NCI-H1417 (cell line): ENCODE results near the gene HSF2BP.
"Not testable (repeated sequence)": the region's sequence is repeated elsewhere in the genome, so short reads cannot be mapped to it uniquely, and the experiment has no call there.

Source experiments
- DNase-seq, 3 experiments: peaks; one replicate each; lab custom pipeline; 2025; lab: John Stamatoyannopoulos, UW

Gene HSF2BP

DNA sequence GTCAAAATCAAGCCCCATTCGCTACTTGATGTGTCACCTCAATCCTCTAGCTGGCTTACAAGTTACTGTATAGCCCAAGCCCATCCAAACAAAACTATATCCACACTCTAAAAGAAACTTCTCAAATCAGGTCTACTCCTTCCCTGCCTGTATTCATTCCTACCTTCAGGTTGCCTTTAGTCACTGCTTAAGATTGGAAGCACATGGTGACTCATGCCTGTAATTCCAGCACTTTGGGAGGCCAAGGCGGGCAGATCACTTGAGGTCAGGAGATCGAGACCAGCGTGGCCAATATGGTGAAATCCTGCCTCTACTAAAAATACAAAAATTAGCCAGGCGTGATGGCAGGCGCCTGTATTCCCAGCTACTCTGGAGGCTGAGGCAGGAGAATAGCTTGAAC lies 7.4 kb downstream of the HSF2BP start:
- not testable (repeated sequence) for DNase-seq

DNA sequence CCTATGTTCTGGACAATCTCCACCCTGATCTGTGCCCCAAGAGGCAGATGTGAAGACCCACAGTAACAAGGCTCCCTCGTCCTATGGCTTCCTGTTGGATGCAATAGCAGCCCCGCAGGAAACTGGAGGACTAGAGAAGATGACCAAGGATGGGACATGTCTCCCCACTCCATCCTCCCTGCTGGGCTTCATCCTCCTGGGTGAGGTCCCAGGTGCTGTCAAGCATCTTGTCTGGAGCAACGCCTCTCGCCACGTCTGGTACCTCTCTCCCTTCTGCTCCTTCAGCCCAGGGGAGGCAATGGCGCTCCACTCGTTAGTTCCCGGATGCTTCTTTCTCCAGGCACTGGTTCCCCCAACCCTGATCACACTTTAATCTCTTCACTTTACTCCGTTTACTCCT lies 11.1 kb downstream of the HSF2BP start:
- no peak for DNase-seq

DNA sequence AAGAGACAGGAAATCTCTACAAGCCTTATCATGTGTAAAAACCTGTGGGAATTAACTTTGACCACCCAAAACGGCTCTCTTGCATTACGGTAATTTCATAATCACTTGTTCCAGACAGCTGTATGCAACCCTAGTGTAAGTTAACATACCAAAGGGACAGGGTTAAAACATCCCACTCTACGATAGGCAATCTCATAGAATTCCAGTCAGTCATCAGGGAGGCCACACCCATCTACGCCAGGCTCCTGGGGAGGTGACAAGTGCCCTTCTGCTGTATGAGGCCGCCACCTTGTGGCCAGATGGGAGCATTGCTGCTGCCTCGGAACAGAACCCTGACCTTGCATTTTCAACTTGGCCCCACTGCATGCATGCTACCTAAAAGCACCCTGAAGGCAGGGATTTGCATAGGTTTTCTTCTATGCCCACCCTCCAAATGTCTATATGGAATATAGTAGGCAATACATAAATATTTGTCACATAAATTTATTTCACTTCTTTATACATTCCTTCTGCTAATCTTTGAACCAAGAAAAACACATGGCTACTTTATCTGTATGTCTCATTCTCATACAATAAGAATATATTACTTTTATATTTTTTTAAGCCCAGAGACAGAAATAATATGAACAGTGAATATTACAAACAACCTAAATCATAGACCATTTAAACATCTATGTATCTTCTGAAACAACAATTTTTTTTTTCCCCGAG lies 12.6 kb downstream of the HSF2BP start:
- DNase-seq, result peak; percentile 84 to 95 (median 90)

DNA sequence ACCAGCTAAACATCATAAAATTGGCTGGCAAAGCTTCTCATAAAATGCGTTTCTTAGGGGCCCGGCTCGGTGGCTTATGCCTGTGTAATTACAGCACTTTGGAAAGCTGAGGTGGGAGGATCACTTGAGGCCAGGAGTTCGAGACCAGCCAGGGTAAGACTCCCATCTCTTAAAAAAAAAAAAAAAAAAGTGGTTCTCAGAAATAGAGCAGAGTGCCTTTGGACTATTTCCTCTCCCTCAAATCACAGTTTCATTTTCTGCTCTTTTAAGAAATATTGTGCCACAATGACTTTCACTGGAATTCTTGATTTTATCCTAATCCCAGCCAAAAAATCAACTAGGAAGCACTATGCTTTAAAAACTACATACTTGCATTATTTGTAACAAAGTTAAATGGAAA lies 13.3 kb downstream of the HSF2BP start:
- DNase-seq, result no peak

DNA sequence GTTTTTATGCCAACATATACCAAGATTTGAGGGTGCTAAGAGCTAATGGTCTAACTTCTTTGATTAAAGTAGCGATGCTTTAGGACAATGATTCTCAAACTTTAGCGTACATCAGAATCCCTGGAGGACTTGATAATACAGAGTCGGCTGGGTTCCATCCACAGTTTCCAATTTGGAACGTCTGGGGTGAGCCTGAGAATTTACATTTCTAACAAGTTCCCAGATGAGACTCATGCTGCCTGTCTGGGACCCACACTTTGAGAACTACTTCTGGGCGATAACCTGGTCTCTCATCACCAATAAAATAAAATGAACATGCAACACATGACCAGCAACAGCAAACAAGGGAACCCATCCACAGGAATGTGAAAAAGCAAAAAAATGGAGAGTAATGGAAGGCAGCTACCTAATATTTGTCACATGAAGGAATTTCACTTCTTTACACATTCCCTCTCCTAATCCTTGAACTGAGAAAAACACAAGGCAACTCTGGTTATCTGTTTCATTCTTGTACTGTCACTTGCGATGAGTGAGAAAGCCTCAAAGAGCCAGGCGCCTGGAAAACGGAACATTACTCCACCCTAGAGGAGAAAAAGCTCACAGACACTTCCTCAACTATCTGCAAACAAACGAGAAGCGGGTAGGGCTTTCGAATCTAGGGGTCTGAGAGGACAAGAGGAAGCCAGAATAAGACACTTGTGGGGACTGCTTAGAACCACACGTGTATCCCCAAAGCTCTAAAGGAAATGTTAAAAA lies 14.0 kb downstream of the HSF2BP start:
- DNase-seq, result peak; percentile 16 to 68 (median 22)

DNA sequence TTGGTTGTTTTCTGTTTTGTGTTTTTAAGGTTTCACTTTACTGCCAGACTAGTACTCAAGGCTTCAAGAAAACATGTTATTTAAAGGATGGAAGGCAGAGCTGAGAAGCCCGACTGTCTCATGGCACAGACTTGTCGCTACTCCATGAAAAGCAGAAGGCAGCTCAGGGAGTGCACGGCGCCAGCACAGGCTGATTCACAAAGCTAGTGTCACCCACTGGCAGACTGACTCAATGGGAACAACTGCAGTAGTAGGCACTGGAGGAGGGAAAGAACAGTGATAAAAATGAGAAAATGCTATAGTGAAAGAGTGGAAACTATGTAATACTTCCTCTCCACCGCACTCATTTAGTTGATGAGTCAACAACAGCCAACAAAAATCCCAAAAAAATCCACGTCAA lies 14.7 kb downstream of the HSF2BP start:
- DNase-seq, result no peak

DNA sequence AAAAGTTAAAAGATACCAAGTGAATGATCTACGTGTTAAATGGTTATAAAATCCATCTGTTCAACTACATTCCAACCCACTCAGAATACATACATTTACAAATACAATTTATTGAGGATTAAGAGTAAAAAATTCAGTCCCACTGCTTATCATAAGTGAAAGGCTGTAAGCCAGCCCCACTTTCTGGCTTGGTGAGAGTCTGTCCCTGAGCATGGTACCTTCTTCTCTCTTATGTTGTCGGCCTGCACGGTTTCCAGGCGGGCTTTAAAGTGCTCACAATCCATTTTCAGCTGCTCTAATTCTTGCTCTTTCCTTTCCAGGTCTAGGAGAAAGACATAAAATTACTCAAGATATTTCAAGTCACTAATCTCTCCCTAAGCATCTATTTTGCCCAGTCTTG lies 15.2 kb downstream of the HSF2BP start:
- no peak for DNase-seq

DNA sequence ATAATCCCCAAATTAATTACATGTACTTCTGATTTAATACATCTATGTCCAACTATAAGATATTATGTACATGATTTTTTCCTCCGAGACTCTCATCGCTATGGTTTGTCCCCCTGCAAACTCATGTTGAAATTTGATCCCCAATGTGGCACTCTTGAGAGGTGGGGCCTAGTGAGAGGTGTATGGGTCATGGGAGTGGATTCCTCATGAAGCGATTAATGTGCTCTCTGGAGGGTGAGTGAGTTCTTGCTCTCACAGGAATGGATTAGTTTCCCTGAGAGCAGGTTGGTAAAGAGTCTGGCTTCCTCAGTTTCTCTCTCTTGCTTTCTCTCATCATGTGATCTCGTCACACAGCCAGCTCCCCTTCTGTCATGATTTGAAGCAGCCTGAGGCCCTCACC lies 16.1 kb downstream of the HSF2BP start:
- peak in 1 of 3 experiments; percentile 66 for DNase-seq

DNA sequence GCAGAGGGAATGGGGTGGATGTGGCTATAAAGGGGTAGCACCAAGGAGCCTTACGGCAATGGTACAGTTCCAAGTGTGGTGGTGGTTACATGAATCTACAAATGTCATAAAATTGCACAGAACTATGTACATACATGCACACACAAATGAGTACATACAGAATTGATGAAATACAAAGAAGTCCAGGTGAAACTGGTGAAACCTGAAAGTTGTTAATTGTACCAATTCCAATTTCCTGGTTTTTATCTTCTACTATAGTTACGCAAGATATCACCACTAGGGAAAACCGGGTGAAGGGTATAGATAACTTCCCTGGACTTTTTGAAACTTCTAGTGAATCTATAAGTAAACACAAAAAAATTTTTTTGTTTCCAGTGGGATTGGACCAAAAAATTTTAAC lies 18.9 kb downstream of the HSF2BP start:
- no peak for DNase-seq

DNA sequence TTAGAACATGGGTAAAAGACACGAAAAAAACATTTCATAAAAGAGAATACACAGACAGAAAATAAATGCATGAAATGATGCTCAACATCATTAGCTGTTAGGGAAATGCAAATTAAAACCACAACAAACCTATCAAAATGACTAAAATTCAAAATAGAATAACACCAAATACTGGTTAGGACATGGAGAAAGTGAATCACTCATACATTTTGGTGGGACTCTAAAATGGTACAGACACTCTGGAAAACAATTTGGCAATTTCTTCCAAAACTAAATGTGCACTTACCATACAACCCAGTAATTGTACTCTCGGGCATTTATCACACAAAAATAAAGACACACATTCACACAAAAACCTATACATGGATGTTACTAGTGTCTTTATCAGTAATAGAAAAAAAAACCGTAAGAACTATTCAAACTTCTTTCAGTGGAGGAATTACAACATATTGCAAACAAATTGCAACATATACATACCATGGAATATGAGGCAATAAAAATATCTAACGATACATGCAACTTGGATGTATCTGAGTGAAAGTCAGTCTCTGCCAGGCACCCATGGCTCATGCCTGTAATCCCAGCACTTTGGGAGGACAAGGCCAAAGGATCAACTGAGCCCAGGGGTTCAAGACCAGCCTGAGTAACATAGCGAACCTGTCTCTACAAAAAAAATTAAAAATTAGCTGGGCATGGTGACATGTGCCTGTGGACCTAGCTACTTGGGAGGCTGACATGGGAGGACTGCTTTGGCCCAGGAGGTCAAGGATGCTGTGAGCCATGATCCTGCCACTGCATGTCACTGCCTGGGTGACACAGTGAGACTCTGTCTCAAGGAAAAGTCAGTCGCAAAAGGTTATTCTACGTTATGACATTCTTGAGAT lies 19.6 kb downstream of the HSF2BP start:
- no peak for DNase-seq

DNA sequence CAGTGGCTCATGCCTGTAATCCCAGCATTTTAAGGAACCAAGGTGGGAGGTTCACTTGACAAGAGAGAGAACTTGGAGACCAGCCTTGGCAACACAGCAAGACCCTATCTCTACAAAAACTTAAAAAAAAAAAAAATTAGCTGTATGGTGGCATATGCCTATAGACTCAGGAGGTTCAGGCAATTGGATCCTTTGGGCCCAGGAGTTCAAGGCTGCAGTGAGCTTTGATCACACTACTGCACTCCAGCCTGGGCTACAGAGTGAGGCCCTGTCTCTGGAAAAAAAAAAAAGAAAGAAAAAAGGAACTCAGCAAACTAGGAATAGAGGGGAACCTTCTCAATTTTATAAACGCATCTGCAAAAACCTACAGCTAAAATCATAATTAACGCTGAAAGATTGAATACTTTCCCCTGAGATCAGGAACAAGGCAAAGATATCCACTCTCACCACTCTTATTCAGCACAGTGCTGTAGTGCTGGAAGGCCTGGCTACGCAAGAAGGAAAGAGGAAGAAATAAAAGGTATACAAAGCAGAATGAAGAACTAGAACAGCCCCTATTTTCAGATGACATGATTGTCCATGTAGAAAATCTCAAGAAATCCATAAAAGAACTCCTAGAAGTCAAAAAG lies 21.6 kb downstream of the HSF2BP start:
- no peak for DNase-seq

DNA sequence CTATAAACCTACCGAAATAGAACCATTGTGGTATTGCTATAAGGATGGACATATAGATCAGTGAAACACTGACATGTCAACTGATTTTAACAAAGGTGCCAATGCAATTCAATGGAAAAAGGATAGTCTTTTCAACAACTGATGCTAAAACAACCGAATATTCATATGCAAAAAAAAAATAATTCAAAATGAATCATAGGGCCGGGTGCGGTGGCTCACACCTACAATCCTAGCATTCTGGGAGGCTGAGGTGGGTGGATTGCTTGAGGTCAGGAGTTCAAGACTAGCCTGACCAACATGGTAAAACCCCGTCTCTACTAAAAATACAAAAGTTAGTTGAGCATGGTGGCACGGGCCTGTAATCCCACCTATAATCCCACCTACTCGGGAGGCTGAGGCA lies 23.9 kb downstream of the HSF2BP start:
- no peak for DNase-seq

DNA sequence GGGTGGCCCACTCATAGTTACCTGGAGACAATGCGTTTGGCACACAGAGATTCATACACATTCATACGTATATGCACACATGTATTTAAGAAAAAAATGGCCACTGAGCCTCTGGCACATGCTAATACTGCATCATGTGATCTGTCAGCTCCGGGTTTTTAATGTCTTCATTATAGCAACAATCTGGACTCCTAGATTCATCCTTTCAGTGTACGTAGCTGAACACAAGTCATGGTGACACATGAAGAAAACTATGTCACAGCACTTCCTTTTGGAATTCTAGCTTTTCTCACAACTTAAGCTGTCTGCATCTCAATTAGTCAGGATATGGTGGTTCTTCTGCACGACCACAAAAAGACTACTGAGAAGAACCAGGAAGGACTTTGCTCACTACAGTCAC lies 24.7 kb downstream of the HSF2BP start:
- DNase-seq, result no peak

DNA sequence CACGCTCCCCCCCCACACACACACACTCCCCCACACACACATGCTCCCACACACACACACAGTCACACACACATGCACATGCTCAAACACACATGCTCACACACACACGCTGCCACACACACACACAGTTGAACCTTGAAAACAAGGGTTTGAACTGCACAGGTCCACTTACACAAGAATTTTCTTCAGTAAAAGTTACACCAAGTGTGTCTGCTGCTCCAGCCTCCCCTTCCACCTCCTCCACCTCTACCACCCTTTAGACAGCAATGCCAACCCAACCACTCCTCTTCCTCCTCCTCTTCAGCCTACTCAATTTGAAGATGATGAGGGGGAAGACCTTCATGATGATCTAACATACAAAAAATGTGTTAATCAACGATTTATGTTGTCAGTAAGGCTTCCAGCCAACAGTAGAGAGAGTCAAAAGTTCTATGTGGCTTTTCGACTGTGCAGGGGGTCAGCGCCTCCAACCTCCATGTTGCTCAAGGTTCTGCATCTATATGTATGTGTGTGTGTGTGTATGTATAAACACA lies 26.8 kb downstream of the HSF2BP start:
- DNase-seq, result no peak

DNA sequence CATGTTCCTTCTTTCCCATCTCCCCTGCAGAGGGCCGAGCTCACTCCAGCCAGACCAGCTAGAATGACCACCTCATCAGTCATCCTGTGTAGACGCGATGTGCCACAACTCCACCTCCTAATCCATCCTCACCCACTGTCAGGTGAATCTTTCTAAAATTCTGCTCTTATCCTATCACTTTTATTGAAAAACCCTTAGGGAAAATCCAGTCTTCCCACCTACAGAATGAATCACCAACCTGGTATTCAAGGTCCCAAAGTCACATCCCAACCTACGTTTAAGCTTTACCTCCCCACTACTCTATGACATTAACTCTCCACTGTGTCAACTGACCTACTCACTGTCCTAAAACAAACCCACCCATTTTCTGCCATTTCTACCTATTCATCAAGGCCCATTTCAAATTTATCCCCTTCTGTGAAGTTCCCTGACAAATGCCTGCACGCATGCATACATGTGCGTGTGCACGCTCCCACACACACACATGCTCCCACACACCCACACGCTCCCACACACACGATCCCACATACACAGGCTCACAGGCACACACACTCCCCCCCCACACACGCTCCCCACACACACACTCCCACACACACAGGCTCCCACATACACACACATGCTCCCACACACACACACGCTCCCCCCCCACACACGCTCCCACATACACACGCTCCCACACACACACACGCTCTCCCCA lies 27.7 kb downstream of the HSF2BP start:
- no peak for DNase-seq

DNA sequence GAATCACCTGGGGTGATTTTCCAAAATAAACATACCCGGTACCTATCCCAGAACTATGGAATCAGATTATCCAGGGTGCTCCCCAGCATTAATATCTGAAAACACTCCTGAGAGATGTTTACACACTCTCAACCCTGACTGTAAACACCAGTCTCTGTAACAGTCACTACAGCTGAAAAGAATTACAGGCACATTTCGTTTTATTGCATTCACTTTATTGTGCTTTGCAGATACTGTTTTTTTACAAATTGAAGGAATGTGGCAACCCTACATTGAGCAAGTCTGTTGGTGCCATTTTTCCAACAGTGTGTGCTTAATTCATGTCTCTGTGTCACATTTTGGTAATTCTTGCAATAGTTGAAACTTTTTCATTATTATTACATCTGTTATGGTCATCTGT lies 31.8 kb downstream of the HSF2BP start:
- DNase-seq, result no peak

DNA sequence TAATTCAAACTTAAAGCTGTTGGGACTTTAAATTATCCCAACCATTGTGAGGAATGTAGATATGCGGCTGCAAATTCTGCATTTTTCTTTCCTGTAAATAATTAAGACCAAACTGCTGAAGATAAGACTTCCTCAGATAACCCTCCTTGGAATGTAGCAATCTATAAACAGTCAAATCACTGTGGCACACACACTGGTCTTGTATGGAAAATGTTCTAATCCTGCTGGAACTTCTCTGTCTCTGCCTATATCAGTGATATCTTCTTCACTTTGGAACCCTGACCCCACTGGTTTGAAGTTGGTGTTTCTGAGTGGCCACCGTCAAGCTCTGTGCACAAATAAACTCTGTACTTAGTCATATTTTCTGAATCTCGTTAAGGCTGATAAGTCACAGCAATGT lies 32.9 kb downstream of the HSF2BP start:
- DNase-seq, result no peak

DNA sequence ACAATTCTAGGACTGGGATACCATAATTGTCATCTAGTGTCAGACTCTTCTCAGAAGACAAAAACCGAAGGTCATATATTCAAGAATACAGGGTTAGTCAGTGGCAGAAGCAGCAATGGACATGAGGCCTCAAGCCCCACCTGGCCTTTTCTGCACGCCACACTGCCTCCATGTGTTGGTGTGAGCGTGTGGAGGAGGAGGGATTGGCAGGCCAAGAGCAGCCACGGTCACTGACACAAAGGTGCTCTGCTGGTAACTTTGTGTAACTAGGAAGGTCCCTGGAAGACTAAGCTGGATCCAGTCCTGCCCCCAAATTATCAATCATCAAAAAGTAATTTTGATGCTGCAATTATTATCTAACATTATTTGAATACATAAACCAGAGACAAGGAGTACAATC lies 34.9 kb downstream of the HSF2BP start:
- DNase-seq, result peak in 1 of 3 experiments; percentile 20

DNA sequence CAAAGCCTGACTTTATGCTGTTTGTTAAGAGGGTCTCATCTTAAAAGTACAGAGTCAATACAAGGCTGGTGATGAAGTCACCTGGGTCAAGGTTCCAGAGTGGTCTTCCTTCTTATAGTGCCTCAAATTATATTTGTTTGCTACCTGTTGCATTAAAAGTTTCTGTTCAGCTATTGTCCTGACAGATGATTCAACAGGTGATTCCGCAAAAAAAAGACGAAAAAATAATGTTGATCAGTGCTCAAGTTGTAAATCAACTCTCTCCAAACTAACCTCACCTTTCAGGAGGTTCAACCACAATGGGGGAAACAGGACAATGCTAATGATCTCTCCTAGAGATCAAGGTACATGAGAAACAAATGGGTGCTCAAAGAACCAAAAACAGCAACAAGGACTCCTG lies 35.7 kb downstream of the HSF2BP start:
- DNase-seq, result no peak

DNA sequence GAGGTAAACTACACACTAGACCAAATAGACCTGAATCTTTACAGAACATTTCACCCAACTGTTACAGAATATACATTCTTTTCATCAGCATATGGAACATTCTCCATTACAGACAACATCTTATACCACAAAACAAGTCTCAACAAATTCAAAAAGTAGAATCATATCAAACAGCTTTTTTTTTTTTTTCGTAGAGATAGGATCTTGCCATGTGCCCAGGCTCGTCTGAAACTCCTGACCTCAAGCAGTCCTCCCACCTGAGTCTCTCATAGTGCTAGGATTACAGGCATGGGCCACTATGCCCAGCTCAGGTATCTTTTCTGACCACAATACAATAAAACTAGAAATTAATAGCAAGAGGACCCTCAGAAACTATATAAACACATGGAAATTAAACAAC lies 36.5 kb downstream of the HSF2BP start:
- DNase-seq, result no peak

DNA sequence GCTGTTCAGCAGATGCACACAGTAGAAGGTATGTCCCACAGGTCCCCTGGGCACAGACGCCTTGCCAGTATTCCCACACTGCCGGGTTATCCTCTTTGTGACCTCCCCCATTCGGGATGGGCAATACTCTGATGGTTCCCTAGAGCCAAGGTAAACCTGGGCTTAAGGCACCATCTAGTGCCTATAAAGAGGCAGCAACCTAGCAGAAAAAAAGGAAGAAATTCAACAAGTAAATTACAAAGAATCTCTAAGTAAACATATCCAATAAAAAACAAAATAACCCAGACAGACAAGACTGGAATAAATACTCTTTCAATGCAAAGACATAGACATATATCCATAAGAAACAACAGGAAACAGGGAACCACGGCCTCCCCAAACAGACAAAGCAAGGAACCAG lies 39.4 kb downstream of the HSF2BP start:
- DNase-seq, result no peak
